Dendritic cell treated with granulocyte-macrophage colony-stimulating factor and Interleukin-4, amounts not matched to agents 40 ng/mL and 50 ng/mL, for 4 days (primary cell): ENCODE results near the gene OPN1SW.
A peak's percentile ranks its signal among the peaks of the same experiment; 100 is the strongest.

Experiments
- H3K27ac Mint-ChIP-seq: one replicate; pipeline ENCODE4 v1.8.0; 2022; ENCODE audit warnings: mild to moderate bottlenecking, mixed read lengths
- H3K27me3 Mint-ChIP-seq: one replicate; pipeline ENCODE4 v1.8.0; 2022; ENCODE audit warnings: mild to moderate bottlenecking, mixed read lengths
- H3K36me3 Mint-ChIP-seq: one replicate; pipeline ENCODE4 v1.8.0; 2022; ENCODE audit warnings: low read depth, mixed read lengths
- H3K4me1 Mint-ChIP-seq: one replicate; pipeline ENCODE4 v1.8.0; 2022; ENCODE audit warnings: low read depth, mixed read lengths
- H3K4me3 Mint-ChIP-seq: one replicate; pipeline ENCODE4 v1.8.0; 2022; ENCODE audit warnings: mild to moderate bottlenecking, moderate library complexity, mixed read lengths
- H3K9me3 Mint-ChIP-seq: one replicate; pipeline ENCODE4 v1.8.0; 2022; ENCODE audit warnings: mixed read lengths
- intact Hi-C: fragments of 100-400 bp; cut with micrococcal nuclease; formaldehyde crosslinking; loops from one replicate; pipeline ENCODE4 v1.15.0; 2022

OPN1SW gene

DNA sequence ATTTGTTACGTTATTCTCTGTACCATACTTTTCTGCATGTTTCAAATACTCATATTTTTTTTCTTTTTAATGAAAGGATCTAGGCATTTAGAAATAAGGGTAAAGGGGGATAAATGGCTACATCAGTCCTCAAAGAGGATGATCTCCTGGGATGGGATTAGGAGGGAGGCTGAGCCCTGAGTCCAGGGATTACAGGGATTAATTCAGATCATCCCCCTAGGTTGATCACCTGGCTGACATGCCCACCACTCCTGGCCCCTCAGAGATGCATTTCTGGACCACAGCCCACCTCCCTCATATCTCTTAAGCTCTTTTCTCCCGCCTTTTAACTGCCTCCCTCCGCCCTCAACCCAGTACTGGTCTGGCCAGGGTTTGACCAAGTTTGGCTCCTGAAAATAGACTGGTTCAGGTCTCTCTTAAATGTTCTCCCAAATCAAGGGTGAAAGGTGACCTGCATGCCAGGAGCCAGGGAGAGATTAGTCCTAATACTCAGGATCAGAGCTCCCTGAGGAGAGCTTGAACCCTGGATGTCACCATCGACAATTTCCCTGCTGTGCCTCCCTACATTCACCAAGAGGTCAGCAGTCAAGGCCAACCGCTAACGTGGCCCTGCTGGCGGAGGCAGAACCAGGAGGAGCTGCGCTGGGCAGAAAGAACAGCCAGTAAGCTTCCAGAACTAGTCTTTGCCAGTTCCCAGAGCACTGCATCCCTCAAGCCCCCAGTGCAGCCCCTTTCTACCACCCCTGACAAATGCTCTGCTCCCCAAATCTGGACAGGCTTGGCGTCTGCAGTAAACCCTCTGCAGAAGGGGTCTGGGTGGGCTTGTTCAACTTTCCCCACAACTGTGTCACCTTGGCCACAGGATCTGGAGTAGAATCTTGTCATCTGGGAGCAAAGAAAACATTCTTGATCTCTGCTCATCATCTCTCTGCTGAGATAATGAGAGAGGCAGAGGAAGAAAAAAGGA, 13.1 kb upstream of the OPN1SW start:
- H3K4me1 Mint-ChIP-seq = peaks cover 29% of the 10 kb centered on the region
- no peaks in the 10 kb centered on the region for H3K9me3 Mint-ChIP-seq
- H3K4me3 Mint-ChIP-seq = no peak overlapping the region
- H3K36me3 Mint-ChIP-seq = no peaks in the 10 kb centered on the region
- no peak overlapping the region for H3K27ac Mint-ChIP-seq
- H3K27me3 Mint-ChIP-seq = peaks cover 48% of the 10 kb centered on the region
- intact Hi-C loops = no loop called here

DNA sequence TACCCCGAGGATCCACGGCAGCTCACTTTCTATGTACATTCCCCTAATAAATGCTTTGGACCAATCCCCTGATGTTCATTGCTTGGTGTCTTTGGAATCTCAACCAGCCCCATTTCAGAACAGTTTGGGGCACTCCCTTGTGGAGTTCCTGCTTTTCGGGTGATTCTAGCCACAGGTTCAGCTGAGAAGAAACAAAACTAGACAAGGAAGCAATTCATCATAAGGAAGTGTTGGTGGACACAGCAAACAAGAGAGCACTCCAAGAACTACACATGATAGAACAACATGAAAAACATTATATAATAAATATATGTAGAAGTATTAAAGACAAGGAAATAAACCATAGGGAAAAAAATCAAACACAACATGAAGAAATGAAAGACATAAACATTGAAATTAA, 10.1 kb upstream of the OPN1SW start:
- intact Hi-C loops = no loop called here
- H3K9me3 Mint-ChIP-seq = no peaks in the 10 kb centered on the region
- H3K4me3 Mint-ChIP-seq = no peak overlapping the region

GRCh38 chr7:128783143-128783861, 7.7 kb upstream of the OPN1SW start:
- H3K36me3 Mint-ChIP-seq = no peaks in the 10 kb centered on the region
- peaks cover 14% of the 10 kb centered on the region for H3K27me3 Mint-ChIP-seq
- H3K4me3 Mint-ChIP-seq = no peak overlapping the region
- H3K27ac Mint-ChIP-seq = no peak overlapping the region
- intact Hi-C loops = no loop called here
- peaks cover 10% of the 10 kb centered on the region for H3K4me1 Mint-ChIP-seq
- H3K9me3 Mint-ChIP-seq = no peaks in the 10 kb centered on the region

More for the DNA sequence above, 10.1 kb upstream of the OPN1SW start:
- Mint-ChIP-seq H3K36me3 (no peaks in the 10 kb centered on the region), H3K27ac (peak overlapping the region; percentile 14), H3K27me3 (peaks cover 36% of the 10 kb centered on the region), H3K4me1 (peaks cover 14% of the 10 kb centered on the region)

DNA sequence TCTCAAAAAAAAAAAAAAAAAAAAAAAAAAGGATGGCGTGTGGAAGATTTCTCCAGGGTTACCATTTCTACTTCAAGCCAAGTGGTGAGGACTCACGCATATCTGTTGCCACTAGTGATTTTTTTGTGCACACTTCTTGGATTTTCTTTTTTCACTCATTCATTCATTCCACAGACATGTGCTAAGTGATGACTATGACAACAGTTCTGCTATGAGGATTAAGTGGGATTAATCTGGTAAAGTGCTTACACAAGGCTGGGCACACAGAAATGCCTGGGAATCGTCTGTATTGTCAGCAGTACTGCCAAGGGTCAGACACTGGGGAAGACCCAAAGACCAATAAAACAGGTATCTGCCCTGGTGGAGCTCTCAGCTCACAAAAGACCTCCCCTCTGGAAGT, 6.3 kb upstream of the OPN1SW start:
- no peaks in the 10 kb centered on the region for H3K36me3 Mint-ChIP-seq
- H3K27ac Mint-ChIP-seq = no peak overlapping the region
- intact Hi-C loops = no loop called here
- peaks cover 13% of the 10 kb centered on the region for H3K9me3 Mint-ChIP-seq
- H3K27me3 Mint-ChIP-seq = peaks cover 15% of the 10 kb centered on the region
- H3K4me3 Mint-ChIP-seq = no peak overlapping the region
- peaks cover 10% of the 10 kb centered on the region for H3K4me1 Mint-ChIP-seq

DNA sequence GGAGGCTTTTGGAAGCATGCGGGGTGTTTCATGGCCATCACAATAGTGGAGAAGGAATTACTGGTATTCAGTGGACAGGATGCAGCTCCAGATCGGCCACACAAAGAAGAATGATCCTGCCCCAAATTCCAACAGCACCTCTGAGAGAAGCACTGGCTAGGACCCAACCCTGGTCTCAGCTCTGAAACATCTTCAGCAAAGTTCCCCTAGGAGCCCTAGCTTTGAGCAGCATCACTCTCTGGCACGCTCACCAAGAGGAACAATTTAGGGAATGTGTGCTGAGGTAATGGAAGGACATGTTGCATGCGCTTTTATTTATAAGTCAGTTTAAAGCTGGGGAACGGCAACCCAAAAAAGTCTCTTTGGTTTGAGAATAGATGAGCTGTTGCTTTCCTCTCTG, 5.5 kb upstream of the OPN1SW start:
- Mint-ChIP-seq H3K4me1 (peaks cover 8% of the 10 kb centered on the region), H3K9me3 (peaks cover 13% of the 10 kb centered on the region), H3K36me3 (no peaks in the 10 kb centered on the region), H3K4me3 (no peak overlapping the region), H3K27ac (no peak overlapping the region), H3K27me3 (peaks cover 18% of the 10 kb centered on the region)
- intact Hi-C loops = no loop called here

DNA sequence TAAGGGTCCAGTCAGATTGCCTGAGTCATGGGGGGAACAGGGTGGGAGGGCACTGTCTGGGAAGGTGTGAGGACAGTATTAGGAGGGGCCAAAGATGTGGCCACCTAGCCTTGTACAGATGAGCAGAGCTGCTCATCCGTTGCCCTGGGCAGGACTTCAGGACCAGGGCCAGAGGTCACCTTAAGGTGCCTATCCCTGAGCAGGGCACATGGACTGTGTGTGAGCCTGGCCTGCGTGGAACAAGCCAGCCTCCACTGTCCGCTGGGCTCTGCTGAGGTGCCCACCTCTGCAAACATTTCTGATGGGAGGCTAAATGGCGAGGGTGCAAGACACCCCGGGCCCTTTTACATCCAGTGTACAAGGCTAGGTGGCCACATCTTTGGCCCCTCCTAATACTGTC, 3.4 kb upstream of the OPN1SW start:
- Mint-ChIP-seq H3K27me3 (peaks cover 15% of the 10 kb centered on the region), H3K9me3 (peaks cover 13% of the 10 kb centered on the region), H3K4me3 (no peak overlapping the region), H3K36me3 (peaks cover 17% of the 10 kb centered on the region), H3K4me1 (no peaks in the 10 kb centered on the region), H3K27ac (no peak overlapping the region)
- intact Hi-C loops = no loop called here

DNA sequence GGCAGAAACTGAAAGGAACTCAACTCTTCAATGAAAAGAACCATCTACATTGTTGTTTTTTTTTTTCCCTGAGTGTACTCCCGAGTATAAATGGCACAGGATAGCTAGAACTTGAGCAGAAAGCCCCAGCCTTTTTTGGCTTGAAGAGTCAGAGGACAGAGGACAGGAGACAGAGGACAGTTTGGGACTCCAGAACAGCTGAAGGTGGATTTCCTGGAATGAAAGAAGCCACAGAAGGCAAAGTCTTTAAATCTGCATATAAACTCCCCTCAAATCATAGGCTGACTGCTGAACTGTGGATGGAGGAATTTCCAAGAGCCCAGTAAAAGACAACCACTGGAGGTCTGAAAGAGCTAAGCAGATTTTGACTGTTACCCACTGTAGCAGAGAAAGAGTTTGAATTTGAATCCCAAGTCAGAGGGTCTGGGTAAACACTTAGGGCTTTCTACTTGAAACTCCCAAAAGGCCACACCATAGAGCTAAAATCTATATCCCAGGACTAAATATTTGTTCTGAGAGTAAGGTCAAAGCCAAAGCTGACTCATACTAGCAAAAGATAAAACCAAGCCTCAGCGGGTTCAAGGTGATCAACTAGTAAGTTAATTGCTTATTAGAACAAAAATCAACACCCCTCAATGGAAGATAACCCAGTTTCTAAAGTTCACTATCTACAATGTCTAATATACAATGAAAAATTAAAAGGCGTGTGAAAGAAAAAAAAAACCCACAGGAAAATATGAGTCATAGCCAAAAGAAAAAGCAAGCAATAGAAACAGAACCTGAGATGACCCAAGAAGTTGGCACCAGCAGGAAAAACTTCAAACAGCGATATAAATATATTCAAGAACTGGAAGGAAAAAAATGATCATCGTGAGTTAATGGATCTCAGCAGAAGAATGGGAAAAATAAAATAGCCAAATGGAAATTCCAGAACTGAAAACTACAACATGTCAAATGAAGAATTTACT, 1.8 kb upstream of the OPN1SW start:
- Mint-ChIP-seq H3K36me3 (peaks cover 32% of the 10 kb centered on the region), H3K27me3 (peaks cover 13% of the 10 kb centered on the region), H3K4me1 (no peaks in the 10 kb centered on the region), H3K27ac (no peak overlapping the region), H3K4me3 (no peak overlapping the region), H3K9me3 (peaks cover 13% of the 10 kb centered on the region)
- intact Hi-C loops = no loop called here

GRCh38 chr7:128774921-128775320, 673 bp downstream of the OPN1SW start:
- intact Hi-C loops = no loop called here
- peaks cover 10% of the 10 kb centered on the region for H3K27me3 Mint-ChIP-seq
- no peak overlapping the region for H3K4me3 Mint-ChIP-seq
- H3K27ac Mint-ChIP-seq = no peak overlapping the region
- peaks cover 56% of the 10 kb centered on the region for H3K36me3 Mint-ChIP-seq
- no peaks in the 10 kb centered on the region for H3K4me1 Mint-ChIP-seq
- H3K9me3 Mint-ChIP-seq = peaks cover 13% of the 10 kb centered on the region

- H3K36me3 Mint-ChIP-seq = peaks cover 64% of the 10 kb centered on the region
- no peak overlapping the region for H3K4me3 Mint-ChIP-seq
- no peaks in the 10 kb centered on the region for H3K4me1 Mint-ChIP-seq
- H3K9me3 Mint-ChIP-seq = peaks cover 13% of the 10 kb centered on the region
- no peak overlapping the region for H3K27ac Mint-ChIP-seq
- H3K27me3 Mint-ChIP-seq = peaks cover 10% of the 10 kb centered on the region
- intact Hi-C loops = no loop called here
These were observed 1.4 kb downstream of the OPN1SW start for GRCh38 chr7:128774029-128774689.

DNA sequence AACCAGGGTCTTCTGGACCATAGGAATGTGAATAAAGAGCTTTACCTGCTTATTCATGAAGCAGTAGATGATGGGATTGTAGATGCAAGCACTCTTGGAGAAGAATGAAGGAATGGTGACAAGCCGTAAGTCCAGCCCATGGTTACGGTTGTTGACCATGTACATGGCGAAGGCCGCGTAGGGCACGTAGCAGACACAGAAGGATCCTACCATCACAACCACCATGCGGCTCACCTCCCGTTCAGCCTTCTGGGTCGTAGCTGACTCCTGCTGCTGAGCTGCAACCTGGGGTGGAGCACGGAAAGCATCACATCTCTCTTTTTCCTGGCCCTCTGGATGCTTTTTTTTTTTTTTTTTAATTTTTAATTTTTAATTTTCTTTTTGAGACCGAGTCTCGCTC, 2.0 kb downstream of the OPN1SW start:
- peaks cover 70% of the 10 kb centered on the region for H3K36me3 Mint-ChIP-seq
- peaks cover 10% of the 10 kb centered on the region for H3K27me3 Mint-ChIP-seq
- H3K4me1 Mint-ChIP-seq = no peaks in the 10 kb centered on the region
- no peak overlapping the region for H3K27ac Mint-ChIP-seq
- H3K9me3 Mint-ChIP-seq = peaks cover 13% of the 10 kb centered on the region
- no peak overlapping the region for H3K4me3 Mint-ChIP-seq
- intact Hi-C loops = no loop called here

GRCh38 chr7:128770233-128770632, 5.4 kb downstream of the OPN1SW start:
- Mint-ChIP-seq H3K27ac (no peak overlapping the region), H3K9me3 (no peaks in the 10 kb centered on the region), H3K36me3 (peaks cover 96% of the 10 kb centered on the region), H3K27me3 (no peaks in the 10 kb centered on the region), H3K4me1 (no peaks in the 10 kb centered on the region), H3K4me3 (no peak overlapping the region)
- intact Hi-C loops = no loop called here

DNA sequence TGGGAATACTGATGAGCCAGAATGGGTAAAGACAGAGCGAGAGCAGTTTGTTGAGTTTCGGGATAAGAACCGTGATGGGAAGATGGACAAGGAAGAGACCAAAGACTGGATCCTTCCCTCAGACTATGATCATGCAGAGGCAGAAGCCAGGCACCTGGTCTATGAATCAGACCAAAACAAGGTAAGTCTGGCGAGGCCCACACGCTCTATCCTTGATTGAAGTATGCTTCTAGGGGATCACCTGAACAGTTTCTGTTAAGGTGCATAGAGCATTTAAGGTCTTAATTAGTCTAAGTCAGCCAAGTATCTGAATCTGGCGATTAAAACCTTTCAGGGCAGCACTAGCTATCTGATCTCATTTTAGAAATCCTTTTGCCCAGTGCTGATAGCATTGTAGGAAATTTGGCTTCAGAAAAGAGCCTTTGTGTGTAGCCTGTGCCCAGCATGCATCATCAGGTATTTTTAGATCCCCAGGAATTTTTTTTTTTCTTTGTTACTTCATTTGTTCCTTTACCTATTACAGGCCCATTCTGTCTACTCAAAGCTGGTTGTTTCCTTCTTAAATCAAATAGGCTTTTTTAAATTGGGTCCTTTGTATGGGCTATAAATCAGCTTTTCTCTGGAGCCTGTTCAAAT, 8.0 kb downstream of the OPN1SW start:
- intact Hi-C loops = no loop called here
- Mint-ChIP-seq H3K36me3 (peaks cover 95% of the 10 kb centered on the region), H3K27ac (no peak overlapping the region), H3K4me3 (no peak overlapping the region), H3K27me3 (no peaks in the 10 kb centered on the region), H3K9me3 (no peaks in the 10 kb centered on the region), H3K4me1 (no peaks in the 10 kb centered on the region)

- Mint-ChIP-seq H3K9me3 (no peaks in the 10 kb centered on the region), H3K4me3 (no peak overlapping the region), H3K4me1 (no peaks in the 10 kb centered on the region), H3K36me3 (peaks cover 94% of the 10 kb centered on the region), H3K27me3 (no peaks in the 10 kb centered on the region), H3K27ac (no peak overlapping the region)
- intact Hi-C loops = no loop called here
These were observed 12.1 kb downstream of the OPN1SW start for GRCh38 chr7:128763541-128763940.
